CD4-positive, alpha-beta T cell treated with Interleukin-1 beta for 1 hour (primary cell): ENCODE results near the gene SLC15A1.

ENCODE experiments used
- DNase-seq, 2 donors: peaks; one replicate each; pipeline ENCODE4 v3.0.0-alpha.2; 2020 to 2022

SLC15A1 gene

DNA sequence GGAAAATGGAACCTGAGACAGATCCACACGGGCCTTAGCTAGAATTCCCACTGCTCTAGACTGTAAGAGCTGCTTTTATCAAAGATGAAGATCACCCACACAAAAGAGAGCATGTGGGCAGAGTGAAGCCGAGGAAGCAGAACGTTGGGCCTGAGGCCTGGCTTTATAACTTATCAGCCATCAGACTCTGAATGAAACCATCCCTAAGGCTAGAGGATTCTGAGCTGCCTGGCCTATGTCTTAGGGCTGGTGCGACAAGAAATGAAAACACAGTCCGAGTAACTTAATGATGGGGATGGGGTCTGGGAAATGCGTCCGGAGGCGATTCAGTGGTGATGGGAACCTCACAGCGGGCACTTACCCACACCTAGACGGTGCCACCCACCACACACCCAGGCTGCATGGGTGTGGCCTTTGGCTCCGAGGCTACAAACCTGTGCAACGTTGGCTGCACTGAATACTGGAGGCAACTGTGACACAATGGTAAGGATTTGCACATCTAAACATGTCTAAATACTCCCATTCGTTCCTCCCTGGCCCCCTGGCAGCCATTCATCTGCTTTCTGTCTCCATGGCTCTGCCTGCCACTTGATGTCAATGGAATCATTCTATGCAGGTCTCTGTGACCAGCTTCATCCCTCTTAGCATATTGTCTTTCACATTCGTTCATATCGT is 62.0 kb downstream of the SLC15A1 start:
- DNase-seq, result no peak

DNA sequence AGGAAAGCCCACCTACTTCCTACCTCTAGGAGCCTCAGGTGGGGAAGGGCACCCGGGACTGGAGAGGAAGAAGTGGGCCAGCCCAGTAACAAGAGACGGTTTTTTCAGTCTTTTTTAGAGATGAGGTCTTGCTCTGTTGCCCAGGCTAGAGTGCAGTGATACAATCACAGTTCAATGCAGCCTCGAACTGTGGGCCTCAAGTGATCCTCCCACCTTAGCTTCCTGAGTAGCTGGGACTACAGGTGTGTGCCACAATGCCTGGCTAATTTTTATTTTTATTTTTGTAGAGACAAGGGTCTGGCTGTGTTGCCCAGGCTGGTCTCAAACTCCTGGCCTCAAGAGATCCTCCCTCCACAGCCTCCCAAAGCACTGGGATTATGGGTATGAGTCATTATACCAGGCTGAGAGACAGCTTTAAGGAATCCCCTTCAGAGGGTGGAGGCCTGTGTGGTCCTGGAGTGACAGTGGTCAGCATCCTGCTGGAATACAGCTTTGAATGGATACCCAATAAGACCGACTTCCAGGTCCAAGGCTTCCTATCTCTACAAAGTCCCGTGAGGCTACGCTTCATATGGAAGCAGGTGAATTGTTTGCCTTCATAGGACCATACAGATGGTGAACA is 63.0 kb downstream of the SLC15A1 start:
- no peak for DNase-seq

GRCh38 chr13:98688373-98688772 is 64.1 kb downstream of the SLC15A1 start:
- DNase-seq, result no peak

DNA sequence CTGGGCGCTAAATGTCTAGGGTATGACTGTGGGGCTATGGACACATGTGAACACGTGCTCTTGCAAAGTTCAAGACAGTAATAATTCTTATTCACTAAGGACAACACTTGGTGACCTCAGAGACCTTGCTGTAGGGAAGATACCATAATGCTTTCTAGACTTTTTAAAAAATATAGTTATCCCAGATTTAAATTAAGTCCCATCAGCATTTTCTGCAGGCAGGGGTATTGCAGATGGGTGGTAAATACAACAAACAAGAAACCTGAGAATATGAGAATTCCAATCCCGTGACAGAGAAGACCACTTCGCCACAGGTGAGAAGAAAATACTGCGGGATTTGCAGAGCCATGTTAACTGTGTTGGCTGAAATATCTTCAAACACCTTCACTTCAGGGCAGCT is 65.2 kb downstream of the SLC15A1 start:
- no peak for DNase-seq

- no peak for DNase-seq
Measured at GRCh38 chr13:98686270-98686669, 66.2 kb downstream of the SLC15A1 start.

- DNase-seq, result no peak
Measured at GRCh38 chr13:98685146-98685545, 67.3 kb downstream of the SLC15A1 start.

DNA sequence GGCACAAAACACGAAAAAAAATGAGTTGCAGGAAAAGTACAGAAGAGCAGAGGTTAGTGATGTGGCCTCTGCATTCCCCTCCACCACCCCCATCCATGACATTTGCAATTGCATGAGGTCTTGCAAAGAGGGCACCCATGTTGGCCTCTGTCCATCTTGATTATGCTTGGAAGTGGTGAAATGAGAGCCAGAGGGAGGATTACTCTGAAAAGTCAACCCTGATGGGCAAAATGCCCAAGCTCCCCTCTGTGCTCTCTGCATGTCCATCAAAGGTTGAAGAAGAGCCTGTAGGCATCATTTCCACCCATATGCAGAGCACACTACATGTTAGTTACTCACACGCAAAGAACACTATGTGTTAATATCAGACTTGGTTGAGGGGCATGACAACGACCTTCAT is 71.4 kb downstream of the SLC15A1 start:
- DNase-seq, result no peak

DNA sequence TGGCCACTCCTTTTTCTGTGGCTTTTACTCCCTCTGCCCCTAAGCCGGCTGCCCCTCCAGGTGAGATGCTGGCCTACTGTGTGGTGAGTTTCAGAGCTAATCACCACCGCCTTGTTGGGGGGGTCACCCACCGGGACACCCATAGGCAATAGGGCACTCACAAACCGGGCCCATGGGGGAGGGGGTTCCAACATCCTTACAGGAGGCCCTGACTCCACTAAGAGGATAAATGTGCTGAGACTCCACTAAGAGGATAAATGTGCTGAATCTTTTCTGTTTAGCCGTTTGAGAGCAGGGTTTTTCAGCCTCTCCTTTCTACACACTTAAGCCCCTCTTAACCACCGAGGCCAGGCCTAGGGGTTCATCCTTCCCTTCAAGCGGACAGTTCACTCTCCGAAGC is 73.7 kb downstream of the SLC15A1 start:
- DNase-seq, result no peak

GRCh38 chr13:98677398-98677797 is 75.1 kb downstream of the SLC15A1 start:
- no peak for DNase-seq

- DNase-seq, result no peak
Measured at GRCh38 chr13:98676239-98676638, 76.2 kb downstream of the SLC15A1 start.

DNA sequence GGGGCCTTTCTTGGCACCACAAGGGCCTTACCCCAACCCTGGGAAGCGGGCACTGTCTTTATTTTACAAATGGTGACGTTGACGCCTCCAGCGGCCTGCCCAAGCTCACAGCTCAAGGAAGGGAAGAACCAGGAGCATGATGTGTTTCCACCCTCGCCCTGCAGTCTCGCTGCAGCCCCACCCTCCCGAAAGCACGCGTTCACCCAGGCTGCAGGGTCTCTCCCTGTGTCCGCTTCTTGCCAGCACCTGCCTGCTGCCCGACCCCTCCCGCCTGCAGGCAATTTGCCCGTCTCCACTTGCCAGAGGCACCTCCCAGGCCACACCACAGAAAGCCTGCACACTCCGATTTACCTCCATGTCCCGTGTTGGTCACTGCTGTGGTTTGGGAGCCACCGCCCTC is 76.6 kb downstream of the SLC15A1 start:
- no peak for DNase-seq

DNA sequence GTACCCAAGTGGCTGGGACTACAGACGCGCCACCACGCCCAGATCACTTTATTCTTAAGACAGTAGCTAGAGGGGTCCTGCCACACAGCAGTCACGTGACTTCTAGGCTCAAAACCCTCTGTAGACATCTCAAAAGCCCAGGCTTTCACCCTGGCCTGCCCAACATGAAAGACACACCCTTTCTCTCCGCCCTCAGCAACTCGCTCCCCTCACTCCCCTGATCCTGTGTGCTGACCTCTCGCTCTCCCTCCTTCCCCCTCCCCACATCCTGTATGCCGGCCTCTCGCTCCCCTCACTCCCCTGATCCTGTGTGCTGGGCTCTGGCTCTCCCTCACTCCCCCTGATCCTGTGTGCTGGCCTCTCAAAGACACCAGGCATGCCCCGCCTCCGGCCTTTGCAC is 77.4 kb downstream of the SLC15A1 start:
- DNase-seq, result no peak

GRCh38 chr13:98672947-98673613 is 79.4 kb downstream of the SLC15A1 start:
- peak; percentile 53 to 56 for DNase-seq

DNA sequence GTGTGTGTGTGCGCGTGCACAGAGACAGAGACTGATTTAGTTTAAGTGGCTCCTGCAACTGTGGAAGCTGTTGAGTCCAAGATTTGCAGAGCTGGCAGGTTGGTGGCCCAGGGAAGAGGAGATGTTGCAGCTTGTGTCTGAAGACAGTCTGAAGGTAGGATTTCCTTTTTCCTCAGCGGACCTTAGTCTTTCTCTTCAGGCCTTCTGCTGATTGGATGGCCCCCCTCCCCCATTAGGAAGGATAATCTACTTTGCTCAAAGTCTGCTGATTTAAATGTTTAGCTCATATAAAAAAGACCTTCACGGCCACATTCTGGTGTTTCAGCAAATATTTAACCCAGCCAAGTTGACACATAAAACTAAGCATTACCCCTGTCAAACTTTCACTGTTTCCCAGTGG is 84.3 kb downstream of the SLC15A1 start:
- no peak for DNase-seq

GRCh38 chr13:98665638-98665995 is 86.9 kb downstream of the SLC15A1 start:
- DNase-seq, result no peak

GRCh38 chr13:98664924-98665637 is 87.4 kb downstream of the SLC15A1 start:
- no peak for DNase-seq

GRCh38 chr13:98664510-98664909 is 88.0 kb downstream of the SLC15A1 start:
- DNase-seq, result no peak

DNA sequence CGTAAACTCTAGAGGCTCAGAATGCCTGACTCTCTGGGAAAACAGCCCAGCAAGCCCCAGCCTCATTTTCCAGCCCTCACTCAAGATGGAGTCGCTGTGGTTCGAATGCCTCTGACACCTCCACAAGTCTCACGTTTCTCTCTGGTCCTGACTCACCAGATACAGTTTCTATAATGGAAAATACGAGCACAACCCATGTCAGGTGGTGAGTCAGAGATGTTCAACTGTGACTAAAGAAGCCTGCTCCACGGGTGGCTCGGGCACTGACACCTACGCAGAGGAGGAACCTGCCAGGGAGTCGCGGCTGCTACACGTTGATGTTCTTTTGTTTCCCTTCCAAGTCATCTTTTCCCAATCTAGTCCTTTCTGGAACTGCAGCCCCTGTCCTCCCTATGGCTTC is 88.4 kb downstream of the SLC15A1 start:
- DNase-seq, result no peak

GRCh38 chr13:98658131-98658530 is 94.3 kb downstream of the SLC15A1 start:
- no peak for DNase-seq

DNA sequence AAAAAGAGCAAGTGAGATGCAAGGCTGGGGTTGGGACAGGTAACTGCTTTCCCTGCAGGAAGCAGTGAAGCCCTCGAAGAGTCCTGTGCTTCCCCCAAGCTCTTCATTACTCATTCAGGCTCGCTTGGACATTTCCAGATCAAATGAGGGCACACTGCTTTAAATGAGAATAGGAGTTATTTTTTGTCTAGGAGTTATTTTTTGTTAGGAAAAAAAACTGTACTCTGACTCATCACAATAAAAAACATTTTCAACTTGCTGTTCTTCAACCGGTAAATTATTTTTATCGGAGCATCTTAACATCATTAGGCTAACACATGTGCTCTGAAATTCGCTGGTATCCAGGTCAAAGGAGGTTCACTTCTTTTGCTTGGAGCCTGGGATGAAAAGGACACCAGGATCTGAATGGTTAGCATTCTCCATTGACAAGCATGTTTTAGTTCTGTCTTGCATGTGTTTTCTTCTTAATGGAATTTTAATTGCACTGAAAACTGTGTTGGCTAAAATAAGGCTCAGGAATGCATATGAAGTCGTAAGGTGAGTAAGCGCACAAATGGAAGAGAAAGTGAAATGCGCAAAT is 94.9 kb downstream of the SLC15A1 start:
- DNase-seq, result no peak

- DNase-seq, result no peak
Measured at GRCh38 chr13:98656223-98656622, 96.2 kb downstream of the SLC15A1 start.

DNA sequence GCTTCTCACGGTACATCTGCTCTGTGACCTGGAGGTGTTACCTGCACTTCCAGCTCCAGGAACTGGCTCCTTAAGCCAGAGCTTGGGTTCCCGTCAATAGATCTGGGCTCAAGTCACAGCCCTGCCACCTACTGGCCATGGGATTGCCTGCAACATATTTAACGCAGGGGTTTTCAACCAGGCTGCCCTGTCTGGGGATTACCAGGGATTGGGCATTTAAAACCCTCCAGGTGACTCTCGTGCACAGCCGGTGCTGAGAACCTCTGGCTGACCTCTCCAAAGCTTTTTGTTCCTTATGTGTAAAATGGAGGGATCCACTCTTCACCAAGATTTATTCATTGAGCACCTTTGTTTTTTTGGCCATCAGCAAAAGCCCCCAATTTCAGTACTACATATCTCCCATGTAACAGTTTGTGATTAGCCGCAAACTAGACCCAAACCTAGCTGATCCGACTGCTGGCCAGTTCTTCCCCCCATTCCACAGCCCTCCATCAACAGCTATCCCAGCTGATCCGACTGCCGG is 98.9 kb downstream of the SLC15A1 start:
- DNase-seq, result peak; percentile 70 to 74
